ENCODE data around the gene IL36G.

GRCh38 chr2:112933261-112933660 lies 44.5 kb upstream of the IL36G start:
- TF ChIP-seq, protein P1, sequence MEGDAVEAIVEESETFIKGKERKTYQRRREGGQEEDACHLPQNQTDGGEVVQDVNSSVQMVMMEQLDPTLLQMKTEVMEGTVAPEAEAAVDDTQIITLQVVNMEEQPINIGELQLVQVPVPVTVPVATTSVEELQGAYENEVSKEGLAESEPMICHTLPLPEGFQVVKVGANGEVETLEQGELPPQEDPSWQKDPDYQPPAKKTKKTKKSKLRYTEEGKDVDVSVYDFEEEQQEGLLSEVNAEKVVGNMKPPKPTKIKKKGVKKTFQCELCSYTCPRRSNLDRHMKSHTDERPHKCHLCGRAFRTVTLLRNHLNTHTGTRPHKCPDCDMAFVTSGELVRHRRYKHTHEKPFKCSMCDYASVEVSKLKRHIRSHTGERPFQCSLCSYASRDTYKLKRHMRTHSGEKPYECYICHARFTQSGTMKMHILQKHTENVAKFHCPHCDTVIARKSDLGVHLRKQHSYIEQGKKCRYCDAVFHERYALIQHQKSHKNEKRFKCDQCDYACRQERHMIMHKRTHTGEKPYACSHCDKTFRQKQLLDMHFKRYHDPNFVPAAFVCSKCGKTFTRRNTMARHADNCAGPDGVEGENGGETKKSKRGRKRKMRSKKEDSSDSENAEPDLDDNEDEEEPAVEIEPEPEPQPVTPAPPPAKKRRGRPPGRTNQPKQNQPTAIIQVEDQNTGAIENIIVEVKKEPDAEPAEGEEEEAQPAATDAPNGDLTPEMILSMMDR (conservative IDR thresholded peaks at IDR 0.05), result no peak
- no peak for TF ChIP-seq ZFX (IDR thresholded peaks at IDR 0.05)

Measured in C4-2B (cell line).